Bronchus fibroblast of lung (primary cell): Measurements from ENCODE around the gene SLC6A17. TPM values are rescaled to one million over a fixed set of nuclear protein-coding genes. Genes with fewer than 3 reads are reported as not detected.

Experiments used
- total RNA-seq: library from RNA; depleted of rRNA; stranded (reverse); fragments of >200 nt; gene quantifications from 2 replicates; pipeline ENCODE4 v1.2.3, GENCODE V29; 2015

The SLC6A17 gene
- 0.15 TPM in 1 of 2 replicates, not detected in the other for total RNA-seq

DNA sequence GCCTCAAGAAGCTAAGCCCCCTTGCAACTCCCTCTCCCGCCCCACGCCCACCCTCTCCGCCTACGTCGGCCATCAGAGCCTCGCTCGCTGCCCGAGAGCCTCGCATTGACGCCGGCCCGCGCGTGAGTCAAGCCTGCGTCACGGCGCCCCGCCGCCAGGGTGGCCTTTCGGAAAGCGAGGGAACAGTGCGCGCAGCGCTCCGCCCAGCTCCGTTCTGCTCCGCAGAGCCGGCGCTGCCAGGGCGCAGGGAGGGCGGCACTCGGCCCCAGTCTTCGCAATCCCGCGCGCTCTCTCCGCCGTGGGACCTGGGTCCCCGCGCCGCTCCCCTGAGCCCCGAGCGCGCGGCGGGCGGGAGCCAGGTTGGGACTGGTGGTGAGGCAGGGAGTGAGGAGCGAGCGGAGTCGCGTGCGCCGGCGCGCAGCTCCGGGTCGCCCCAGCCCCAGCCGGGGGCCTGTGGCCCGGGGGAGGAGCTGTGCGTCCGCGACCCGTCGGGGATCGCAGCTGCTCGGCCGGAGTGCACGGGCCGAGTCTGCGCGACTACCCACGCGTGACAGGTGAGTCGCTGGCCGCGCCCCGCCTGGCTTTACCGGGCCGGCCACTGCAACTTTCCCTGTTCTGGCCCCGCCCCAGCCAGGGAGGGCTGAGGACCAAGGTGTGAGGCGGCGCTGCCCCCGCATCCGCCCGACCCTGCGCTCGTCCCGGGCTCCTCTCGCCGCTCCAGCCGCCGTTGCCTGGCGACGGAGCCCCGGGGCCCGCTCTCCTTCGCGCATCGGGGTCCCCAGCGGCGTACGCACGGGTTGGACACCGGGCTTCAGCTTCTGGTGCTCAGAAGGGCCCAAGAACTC lies at the start of gene SLC6A17:
Gene SLC6A17, plus strand, starts transcription at position 165 of the 845 bp plus-strand sequence. CDS start 16,436 bp downstream, outside the sequence.

DNA sequence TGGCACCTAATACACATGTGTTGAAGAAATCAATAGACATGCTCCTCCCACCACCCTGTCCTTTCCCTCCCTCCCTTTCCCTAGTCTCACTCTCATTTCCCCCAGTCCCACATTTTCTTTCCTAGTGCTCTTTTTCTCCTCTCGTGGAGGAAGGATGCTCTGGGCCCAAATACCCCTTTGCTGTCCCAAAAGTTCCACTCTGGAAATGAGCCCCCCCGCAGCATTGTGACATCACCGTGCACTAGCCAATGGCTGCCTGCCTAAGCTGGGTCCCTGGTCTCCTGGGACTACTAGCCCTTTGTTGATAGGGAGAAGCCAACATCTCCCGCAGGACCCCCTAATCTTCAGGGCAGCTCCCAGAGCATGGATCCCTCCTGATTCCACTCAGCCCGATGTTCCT lies 38.2 kb upstream of the SLC6A17 start, which contains the start of gene UBL4B:
Gene UBL4B, plus strand, starts transcription at position 301 of the 400 bp plus-strand sequence. Its CDS starts 92 bp downstream, at position 393.

DNA sequence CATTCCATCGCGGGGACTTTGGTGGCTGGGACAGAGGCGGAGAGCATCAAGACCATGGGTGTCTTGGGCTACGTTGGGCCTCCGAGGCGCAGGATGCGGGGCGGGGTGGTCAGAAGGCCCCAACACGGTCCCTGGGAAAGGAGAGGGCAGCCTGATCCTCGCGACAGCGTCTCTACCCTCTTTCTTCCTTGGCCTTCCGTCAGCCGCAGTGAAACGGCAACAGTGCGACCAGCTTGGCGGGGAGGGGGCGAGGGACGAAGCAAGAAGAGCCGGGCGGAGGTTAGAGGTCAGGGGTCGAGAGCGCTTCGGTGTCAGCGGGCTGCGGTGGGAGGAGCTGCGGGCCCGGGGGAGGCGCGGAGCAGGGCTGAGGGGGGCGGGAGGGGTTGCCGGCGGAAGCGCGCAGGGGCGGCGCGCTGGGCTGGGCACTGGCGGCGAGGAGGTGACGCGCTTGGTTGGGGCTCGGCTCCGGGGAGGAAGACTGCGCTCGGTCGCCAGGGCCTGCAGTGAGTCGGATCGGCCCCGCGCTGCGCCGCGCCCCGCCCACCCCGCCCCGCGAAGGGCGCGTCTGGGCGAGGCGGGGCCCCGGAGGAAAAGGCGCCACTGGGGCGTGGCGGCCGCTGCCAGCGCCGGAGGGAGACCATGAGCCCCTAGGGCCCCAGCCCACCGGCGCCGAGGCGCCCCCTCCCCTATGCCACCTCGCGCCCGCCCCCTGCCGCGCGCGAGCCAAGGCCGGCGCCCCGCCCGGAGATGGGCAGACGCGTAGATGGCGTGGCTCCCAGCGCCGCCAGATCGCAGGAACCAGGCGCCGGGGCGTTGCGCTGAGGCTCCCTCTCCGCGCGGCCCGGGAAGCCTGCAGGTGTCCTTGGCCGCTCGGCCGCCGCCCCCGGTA lies 59.7 kb downstream of the SLC6A17 start, which contains the start of gene KCNC4:
Gene KCNC4, plus strand, starts transcription at position 600 of the 889 bp plus-strand sequence. CDS start 1,186 bp downstream, outside the sequence.

Other genes with a start within 250 kb of the SLC6A17 start
- 20.5 and 22.4 TPM in 2 replicates for gene CSF1, start 239.6 kb upstream of the SLC6A17 start, total RNA-seq
- 25.4 and 26.8 TPM in 2 replicates for gene AHCYL1, start 165.7 kb upstream of the SLC6A17 start, total RNA-seq
- 17.4 and 19.5 TPM in 2 replicates for gene STRIP1, start 115.9 kb upstream of the SLC6A17 start, total RNA-seq
- not detected in 2 replicates for gene ALX3, start 79.8 kb upstream of the SLC6A17 start, total RNA-seq
- gene UBL4B, start 38.1 kb upstream of the SLC6A17 start, total RNA-seq, result not detected in 2 replicates
- gene KCNC4, start 59.8 kb downstream of the SLC6A17 start, total RNA-seq, result 0.15 and 0.34 TPM in 2 replicates
- 21.4 and 22.4 TPM in 2 replicates for gene RBM15, start 188.9 kb downstream of the SLC6A17 start, total RNA-seq
- 7.7 and 8.6 TPM in 2 replicates for gene SLC16A4, start 240.5 kb downstream of the SLC6A17 start, total RNA-seq